NCI-H524 treated with DMSO at 0.1 percent for 48 hours (cell line): ENCODE results near the gene PCED1A.
"Not testable (repeated sequence)": the region's sequence is repeated elsewhere in the genome, so short reads cannot be mapped to it uniquely, and the experiment has no call there.

Experiments used
- DNase-seq: peaks from one replicate; lab custom pipeline; 2025; lab: John Stamatoyannopoulos, UW

The PCED1A gene

GRCh38 chr20:2826655-2827054 is 13.8 kb downstream of the PCED1A start:
- DNase-seq, result no peak

- no peak for DNase-seq
These were observed 14.7 kb downstream of the PCED1A start for GRCh38 chr20:2825761-2826160.

GRCh38 chr20:2822073-2822472 is 18.4 kb downstream of the PCED1A start:
- no peak for DNase-seq

GRCh38 chr20:2820896-2821869 is 19.3 kb downstream of the PCED1A start:
- DNase-seq, result no peak

GRCh38 chr20:2820084-2820895 is 20.2 kb downstream of the PCED1A start:
- DNase-seq, result no peak

- no peak for DNase-seq
These were observed 22.4 kb downstream of the PCED1A start for GRCh38 chr20:2817891-2818595.

GRCh38 chr20:2817341-2817726 is 23.1 kb downstream of the PCED1A start:
- no peak for DNase-seq

GRCh38 chr20:2816583-2817340 is 23.7 kb downstream of the PCED1A start:
- no peak for DNase-seq

- DNase-seq, result no peak
These were observed 24.3 kb downstream of the PCED1A start, which contains the start of gene TMEM239 for GRCh38 chr20:2816030-2816582. TSS of gene TMEM239 (plus strand) at chr20:2816364. CDS start at chr20:2816555, 191 bp downstream.

- no peak for DNase-seq
These were observed 25.1 kb downstream of the PCED1A start for GRCh38 chr20:2815242-2815900.

- peak; percentile 94 for DNase-seq
These were observed 25.8 kb downstream of the PCED1A start, which contains the start of gene C20orf141 for GRCh38 chr20:2814587-2815051. TSS of gene C20orf141 (plus strand) at chr20:2814987. CDS start at chr20:2815185, 198 bp downstream.

- DNase-seq, result peak; percentile 62
These were observed 26.4 kb downstream of the PCED1A start for GRCh38 chr20:2814076-2814475.

- no peak for DNase-seq
These were observed 28.3 kb downstream of the PCED1A start for GRCh38 chr20:2812189-2812588.

GRCh38 chr20:2809690-2810089 is 30.8 kb downstream of the PCED1A start:
- DNase-seq, result no peak

GRCh38 chr20:2807929-2808328 is 32.5 kb downstream of the PCED1A start:
- DNase-seq, result not testable (repeated sequence)

- DNase-seq, result no peak
These were observed 33.4 kb downstream of the PCED1A start for GRCh38 chr20:2807019-2807418.

GRCh38 chr20:2806351-2806701 is 34.1 kb downstream of the PCED1A start:
- DNase-seq, result no peak

- DNase-seq, result no peak
These were observed 34.6 kb downstream of the PCED1A start for GRCh38 chr20:2805689-2806350.

- no peak for DNase-seq
These were observed 35.4 kb downstream of the PCED1A start for GRCh38 chr20:2804852-2805688.
